ENCODE measurements around the gene FAM168A.
"Not testable (repeated sequence)": the region's sequence is repeated elsewhere in the genome, so short reads cannot be mapped to it uniquely, and the experiment has no call there.

Gene FAM168A

GRCh38 chr11:73513707-73514106, 84.2 kb downstream of the FAM168A start:
- DNase-seq = no peak

DNA sequence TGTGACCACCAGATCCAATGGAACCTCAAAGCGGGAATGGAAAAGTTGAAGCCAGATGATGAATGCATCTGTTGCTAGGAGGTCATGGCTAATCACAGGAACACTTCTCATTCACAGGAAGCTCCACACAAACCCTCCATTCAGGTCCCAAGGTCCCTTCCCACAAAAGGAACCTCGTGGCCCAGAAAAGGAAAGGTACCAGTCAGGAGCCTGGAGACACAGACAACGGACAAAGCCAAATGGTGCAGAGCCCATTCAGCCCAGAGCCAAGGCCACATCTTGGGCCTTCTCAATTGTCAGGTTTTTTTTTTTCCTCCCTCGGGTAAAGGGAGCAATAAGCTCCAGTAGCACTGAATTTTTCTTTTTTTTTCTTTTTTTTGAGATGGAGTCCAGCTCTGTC, 87.0 kb downstream of the FAM168A start:
- DNase-seq = no peak

GRCh38 chr11:73510106-73510505, 87.8 kb downstream of the FAM168A start:
- DNase-seq = no peak

DNA sequence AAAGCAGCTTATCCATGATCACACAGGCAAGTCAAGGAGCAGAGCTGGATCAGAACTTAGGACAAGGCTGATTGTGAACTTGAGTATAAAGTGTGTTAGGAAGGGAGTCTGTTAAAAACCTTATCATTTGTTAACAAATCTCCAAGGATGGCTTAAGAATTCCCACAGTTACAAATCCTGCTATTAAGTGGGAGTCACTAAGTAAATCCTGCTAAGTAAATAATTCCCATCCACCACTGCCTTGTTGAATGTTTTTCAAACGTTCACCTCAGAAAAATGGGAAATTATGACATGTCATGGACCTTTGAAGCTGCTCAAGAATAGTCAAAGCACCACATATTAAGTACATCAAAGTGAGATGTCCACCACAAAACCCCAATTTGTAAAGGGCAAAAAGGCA, 88.7 kb downstream of the FAM168A start:
- no peak for DNase-seq

GRCh38 chr11:73508243-73509176, 89.4 kb downstream of the FAM168A start:
- no peak for DNase-seq

- DNase-seq = no peak
These were observed 90.8 kb downstream of the FAM168A start for GRCh38 chr11:73507086-73507485.

- DNase-seq = no peak
These were observed 91.9 kb downstream of the FAM168A start for GRCh38 chr11:73506038-73506437.

DNA sequence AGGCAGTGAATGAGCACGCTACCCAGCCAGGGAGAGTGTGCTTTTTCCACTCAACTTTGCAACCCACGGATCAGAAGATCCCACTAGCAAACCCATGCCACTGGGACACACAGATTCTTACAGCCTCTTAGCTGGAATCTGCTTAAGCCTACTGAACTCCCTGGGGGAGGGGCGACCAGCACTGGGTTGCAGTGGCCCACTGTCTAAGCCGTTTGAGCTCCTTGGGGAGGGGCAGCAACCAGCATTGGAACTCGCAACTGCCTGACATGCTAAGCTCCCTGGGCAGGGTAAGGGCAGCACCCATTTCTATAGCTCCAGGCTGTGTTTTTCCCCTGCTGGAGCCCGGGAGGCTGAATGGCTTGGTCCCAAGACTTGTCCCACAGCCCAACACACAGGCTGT, 99.6 kb downstream of the FAM168A start:
- DNase-seq = no peak

- DNase-seq = no peak
These were observed 101.8 kb downstream of the FAM168A start for GRCh38 chr11:73496134-73496533.

GRCh38 chr11:73495731-73496130, 102.2 kb downstream of the FAM168A start:
- DNase-seq = no peak

DNA sequence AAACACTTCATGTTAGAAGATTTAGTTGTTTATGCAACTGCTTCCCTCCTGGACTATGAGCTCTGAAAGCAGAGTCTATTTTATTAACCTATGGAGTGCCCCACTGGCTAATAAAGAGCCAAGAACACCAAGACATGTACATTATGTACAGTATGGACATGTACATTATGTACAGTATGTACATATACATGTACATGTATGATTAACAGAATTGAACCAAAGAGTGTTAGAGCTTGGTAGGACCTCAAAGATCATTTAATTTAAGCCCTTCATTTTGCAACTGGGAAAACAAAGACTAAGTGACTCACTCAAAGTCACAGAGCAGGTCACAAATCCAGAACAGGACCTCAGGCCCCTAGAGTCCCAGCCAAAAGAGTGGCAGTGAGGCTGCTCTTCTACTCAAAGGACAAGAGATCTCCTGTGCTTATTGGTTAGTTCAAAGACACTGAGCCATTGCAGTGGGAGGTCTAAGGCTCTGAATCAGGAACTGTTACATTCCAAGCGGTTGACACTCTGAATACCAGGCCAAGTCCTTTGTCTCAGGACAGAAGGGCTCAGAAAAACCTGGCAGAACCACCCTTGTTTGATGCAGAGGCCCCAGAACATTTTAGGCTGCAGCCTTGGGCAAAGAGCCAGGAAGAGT, 103.8 kb downstream of the FAM168A start:
- no peak for DNase-seq

GRCh38 chr11:73481626-73482025, 116.3 kb downstream of the FAM168A start:
- DNase-seq = no peak

- no peak for DNase-seq
These were observed 117.2 kb downstream of the FAM168A start for GRCh38 chr11:73480677-73481076.

DNA sequence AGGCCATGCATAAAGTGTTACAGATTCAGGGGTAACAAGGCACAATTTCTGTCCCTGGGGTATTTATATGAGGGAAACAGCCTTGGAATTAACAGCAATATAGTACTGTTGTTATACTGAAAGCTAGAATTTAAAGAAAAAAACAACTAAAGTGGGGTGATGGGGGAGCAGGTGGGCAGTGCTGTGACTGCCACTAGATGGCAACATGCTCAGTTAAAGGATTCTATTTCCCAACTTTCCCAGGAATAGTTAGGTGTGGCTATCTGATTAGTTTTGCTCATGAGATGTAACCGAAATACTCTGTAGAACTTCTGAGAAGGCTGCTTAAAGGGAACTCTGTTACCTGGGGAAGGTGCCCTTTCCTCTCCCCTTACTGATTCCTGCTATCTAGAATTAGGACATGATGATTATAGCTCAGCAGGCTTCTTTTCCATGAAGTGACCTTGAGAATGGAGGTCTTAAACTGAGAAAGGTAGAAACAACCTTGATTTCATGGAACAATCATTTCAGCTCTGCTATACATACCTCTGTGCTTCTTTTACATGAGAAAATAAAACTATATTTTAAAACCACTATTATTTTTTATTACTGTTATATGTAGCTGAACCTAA, 119.1 kb downstream of the FAM168A start:
- no peak for DNase-seq

- DNase-seq = no peak
These were observed 120.4 kb downstream of the FAM168A start for GRCh38 chr11:73477518-73477917.

GRCh38 chr11:73475549-73476095, 122.3 kb downstream of the FAM168A start:
- DNase-seq = no peak

DNA sequence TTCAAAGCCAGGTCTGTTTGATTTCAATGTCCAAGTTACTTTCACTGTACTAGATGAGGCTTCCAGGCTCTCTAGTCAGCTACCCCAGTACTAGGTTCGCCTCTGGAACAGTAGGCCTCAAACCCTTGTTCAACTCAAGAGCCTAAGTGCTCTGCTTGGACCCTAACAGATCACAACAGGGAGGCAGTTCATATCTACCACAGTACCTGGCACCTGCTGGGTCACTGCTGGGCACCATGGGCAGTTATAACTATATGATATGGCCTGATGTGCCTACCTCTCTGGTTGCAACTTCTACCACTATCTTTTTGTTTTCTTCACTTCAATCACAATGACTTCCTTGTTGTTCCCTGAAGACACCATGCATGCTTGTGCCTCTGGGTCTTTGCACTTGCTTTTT, 124.7 kb downstream of the FAM168A start:
- no peak for DNase-seq

GRCh38 chr11:73470036-73470612, 127.8 kb downstream of the FAM168A start:
- not testable (repeated sequence) for DNase-seq

GRCh38 chr11:73469401-73469800, 128.5 kb downstream of the FAM168A start:
- DNase-seq = no peak

DNA sequence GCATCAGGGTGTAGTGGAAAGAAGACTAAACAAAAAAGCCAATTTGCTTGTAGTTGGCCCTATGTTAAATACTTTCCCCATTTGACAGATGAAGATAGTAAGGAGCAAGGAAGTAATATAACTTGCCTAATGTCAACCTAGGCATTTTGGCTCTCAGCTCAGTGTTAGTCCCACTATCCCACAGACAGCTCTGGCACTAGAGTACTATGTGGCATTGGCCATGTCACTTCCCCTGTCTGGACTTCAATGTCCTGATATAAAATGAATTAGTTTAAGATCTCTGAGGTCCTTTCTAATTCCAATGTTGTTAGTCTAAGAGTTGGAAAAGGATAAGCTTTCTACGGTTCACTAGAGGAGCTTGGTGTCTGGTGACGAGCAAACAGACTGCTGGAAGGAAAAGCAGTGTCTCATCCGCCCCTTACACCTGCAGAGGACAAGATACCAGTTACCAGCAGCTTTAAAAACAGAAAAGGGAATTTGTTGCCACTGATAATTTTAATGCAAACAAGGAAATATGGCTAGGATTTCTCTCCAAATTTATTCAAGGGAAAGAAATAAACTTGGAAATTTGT, 129.2 kb downstream of the FAM168A start:
- no peak for DNase-seq

GRCh38 chr11:73467505-73467904, 130.4 kb downstream of the FAM168A start:
- DNase-seq = no peak

GRCh38 chr11:73466643-73467042, 131.3 kb downstream of the FAM168A start:
- no peak for DNase-seq

DNA sequence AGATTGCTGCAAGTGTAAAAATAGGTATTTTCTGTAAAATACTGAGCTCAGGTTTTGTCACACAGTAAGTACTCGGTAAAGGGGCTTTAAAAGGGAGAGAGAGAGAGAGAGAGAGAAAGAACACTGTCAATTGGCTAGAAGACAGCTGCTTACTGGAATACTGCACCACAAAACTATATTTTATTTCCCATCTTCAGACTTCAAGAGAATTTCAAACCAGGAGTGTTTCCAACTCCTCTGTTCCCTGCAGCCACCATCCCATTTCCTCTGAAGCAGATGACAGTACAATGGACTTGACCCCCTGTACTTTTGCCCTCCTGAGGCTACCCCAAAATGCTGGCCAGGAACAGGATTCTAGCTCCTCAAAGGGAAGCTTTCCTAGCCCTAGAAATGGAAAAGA, 132.0 kb downstream of the FAM168A start:
- DNase-seq = no peak
